ENCODE data around the gene AOC3. TPM values are rescaled to one million over a fixed set of nuclear protein-coding genes. Genes with fewer than 3 reads are reported as not detected.
"Not testable (repeated sequence)": the region's sequence is repeated elsewhere in the genome, so short reads cannot be mapped to it uniquely, and the experiment has no call there.

Gene AOC3
- total RNA-seq, 1 donor from 2014 or later, result not detected

DNA sequence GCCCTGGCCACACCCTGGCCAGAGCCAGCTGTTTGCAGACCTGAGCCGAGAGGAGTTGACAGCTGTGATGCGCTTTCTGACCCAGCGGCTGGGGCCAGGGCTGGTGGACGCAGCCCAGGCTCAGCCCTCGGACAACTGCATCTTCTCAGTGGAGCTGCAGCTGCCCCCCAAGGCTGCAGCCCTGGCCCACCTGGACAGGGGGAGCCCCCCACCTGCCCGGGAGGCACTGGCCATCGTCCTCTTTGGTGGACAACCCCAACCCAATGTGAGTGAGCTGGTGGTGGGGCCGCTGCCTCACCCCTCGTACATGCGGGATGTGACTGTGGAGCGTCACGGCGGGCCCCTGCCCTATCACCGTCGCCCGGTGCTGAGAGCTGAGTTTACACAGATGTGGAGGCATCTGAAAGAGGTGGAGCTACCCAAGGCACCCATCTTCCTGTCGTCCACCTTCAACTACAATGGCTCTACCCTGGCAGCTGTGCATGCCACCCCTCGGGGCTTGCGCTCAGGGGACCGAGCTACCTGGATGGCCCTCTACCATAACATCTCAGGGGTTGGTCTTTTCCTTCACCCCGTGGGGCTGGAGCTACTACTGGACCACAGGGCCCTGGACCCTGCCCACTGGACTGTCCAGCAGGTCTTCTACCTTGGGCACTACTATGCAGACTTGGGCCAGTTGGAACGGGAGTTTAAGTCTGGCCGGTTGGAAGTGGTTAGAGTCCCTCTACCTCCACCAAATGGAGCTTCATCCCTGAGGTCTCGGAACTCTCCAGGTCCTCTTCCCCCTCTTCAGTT is 6.0 kb upstream of the AOC3 start:
- no peak for DNase-seq (ENCODE audit: low read depth, low spot score)

DNA sequence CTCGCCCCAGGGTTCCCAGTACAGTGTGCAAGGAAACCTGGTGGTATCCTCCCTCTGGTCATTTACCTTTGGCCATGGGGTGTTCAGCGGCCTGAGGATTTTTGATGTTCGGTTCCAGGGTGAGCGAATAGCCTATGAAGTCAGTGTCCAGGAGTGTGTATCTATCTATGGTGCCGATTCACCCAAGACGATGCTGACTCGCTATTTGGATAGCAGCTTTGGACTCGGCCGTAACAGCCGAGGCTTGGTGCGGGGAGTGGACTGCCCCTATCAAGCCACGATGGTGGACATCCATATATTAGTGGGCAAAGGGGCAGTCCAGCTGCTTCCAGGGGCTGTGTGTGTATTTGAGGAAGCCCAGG is 5.5 kb upstream of the AOC3 start:
- no peak for DNase-seq (ENCODE audit: low read depth, low spot score)

DNA sequence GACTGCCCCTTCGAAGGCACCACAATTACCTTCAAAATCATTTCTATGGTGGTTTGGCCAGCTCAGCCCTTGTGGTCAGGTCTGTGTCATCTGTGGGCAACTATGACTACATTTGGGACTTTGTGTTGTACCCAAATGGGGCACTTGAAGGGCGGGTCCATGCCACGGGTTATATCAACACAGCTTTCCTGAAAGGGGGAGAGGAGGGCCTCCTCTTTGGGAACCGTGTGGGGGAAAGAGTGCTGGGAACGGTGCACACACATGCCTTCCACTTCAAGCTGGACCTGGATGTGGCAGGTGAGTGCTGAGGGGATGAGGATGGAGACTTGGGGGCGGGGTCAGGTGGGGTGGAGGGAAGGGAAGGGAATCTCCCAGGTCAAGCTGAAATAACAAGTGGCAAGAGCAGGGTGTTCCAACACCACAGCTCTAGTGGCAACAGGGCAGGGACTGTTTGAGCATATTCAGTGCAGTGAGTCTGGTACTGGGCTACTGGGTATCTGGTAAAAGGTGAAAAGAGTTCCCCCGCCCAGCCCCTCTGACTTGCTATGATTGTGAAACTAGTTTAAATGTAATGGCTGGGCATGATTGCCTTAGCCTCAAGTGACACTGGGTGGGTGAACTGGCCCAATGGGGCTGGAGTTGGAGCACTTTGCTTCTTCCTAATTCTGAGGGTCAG is 4.9 kb upstream of the AOC3 start:
- no peak for DNase-seq (ENCODE audit: low read depth, low spot score)

DNA sequence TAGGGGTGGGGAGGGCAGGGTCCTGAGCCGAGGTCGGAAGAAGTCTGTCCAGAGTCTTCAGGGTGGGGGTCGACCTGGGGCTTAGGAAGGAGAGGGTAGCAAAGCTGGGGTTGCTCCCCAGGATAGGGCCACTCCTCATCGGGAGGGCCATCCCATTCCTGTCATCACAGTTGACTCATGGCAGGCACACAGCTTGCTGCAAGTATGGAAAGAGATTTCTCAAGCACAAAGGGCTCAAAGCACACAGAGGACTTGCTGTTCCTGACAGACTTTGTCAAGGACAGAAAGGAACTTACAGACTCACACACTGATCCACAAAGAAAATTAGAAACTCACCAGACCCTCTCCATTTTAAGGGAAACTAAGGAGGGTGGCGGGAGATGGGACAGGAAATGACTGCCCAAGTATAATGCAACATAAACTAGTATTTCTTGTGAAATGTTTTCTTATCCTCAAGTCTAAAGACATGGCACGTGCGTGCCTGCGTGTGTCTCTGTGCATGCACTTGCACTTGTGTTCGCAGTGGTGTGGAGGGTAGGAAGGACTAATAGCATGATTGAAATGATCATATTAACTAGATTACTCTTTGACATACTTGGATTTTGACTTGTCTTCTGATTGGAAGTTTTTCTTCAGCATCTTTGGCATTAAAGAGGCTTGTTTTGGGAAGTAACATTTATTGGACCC is 4.3 kb upstream of the AOC3 start:
- DNase-seq (ENCODE audit: low read depth, low spot score), result no peak

DNA sequence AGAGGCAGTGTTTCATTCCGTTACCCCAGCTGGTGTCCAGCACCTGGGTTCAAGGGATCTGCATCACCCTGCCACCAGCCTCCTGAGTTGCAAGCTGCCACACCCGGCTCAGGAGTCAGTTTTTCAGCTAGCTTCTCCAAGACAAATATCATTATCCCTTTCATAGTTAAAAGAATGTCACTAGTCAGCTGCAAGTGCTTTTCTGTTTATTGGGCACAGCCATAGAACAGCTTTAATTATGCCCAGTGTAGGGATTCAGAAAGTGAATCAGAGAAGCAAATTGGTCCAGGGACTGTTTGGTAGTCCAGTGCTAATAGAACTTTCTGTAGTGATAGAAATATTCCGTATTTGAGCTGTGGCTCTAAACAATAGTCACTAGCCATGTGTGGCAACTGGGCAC is 2.9 kb upstream of the AOC3 start:
- DNase-seq (ENCODE audit: low read depth, low spot score), result no peak

DNA sequence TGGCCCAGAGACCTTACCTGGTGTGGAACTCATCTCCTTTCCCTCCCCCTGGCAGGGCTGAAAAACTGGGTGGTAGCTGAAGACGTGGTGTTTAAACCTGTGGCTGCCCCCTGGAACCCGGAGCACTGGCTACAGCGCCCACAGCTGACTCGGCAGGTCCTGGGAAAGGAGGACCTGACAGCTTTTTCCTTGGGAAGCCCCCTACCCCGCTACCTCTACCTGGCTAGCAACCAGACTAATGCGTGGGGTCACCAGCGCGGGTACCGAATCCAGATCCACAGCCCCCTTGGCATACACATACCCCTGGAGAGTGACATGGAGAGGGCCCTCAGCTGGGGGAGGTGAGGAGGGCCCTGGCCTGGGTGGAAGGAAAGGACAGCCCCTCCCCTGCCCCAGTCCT is 2.0 kb upstream of the AOC3 start:
- DNase-seq (ENCODE audit: low read depth, low spot score), result no peak

DNA sequence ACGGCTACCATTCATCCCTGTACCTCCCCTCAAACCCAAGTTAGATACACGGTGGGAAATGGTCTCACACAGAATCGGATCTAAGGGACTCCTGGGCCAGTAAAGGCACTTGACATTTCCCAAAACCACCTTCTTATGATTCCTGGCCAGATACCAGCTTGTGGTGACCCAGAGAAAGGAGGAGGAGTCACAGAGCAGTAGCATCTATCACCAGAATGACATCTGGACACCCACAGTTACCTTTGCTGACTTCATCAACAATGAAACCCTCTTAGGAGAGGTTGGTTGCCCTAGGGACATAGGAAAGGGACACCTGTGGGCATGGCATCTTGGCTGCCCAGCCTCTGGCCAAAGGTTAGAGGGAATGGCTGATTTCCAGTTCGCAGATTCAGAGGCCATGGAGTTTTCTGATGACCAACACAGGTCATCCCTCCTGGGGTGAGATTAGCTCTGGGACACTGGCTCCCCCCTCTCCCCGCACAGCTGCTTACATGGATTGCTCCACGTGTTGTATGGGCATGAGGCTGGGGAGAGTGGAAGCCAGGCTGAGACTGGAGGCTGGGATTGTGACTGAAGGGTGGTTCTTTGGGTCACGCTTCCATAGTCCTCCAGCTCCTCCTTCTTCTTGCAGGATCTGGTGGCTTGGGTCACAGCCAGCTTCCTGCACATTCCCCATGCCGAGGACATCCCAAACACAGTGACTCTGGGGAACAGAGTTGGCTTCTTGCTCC is 1.4 kb upstream of the AOC3 start:
- no peak for DNase-seq (ENCODE audit: low read depth, low spot score)

DNA sequence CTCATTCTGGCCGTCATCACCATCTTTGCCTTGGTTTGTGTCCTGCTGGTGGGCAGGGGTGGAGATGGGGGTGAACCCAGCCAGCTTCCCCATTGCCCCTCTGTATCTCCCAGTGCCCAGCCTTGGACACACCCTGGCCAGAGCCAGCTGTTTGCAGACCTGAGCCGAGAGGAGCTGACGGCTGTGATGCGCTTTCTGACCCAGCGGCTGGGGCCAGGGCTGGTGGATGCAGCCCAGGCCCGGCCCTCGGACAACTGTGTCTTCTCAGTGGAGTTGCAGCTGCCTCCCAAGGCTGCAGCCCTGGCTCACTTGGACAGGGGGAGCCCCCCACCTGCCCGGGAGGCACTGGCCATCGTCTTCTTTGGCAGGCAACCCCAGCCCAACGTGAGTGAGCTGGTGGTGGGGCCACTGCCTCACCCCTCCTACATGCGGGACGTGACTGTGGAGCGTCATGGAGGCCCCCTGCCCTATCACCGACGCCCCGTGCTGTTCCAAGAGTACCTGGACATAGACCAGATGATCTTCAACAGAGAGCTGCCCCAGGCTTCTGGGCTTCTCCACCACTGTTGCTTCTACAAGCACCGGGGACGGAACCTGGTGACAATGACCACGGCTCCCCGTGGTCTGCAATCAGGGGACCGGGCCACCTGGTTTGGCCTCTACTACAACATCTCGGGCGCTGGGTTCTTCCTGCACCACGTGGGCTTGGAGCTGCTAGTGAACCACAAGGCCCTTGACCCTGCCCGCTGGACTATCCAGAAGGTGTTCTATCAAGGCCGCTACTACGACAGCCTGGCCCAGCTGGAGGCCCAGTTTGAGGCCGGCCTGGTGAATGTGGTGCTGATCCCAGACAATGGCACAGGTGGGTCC is 607 bp downstream of the AOC3 start:
- not testable (repeated sequence) for DNase-seq (ENCODE audit: low read depth, low spot score)

DNA sequence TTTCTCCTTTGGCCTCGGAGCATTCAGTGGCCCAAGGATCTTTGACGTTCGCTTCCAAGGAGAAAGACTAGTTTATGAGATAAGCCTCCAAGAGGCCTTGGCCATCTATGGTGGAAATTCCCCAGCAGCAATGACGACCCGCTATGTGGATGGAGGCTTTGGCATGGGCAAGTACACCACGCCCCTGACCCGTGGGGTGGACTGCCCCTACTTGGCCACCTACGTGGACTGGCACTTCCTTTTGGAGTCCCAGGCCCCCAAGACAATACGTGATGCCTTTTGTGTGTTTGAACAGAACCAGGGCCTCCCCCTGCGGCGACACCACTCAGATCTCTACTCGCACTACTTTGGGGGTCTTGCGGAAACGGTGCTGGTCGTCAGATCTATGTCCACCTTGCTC is 1.4 kb downstream of the AOC3 start:
- no peak for DNase-seq (ENCODE audit: low read depth, low spot score)

DNA sequence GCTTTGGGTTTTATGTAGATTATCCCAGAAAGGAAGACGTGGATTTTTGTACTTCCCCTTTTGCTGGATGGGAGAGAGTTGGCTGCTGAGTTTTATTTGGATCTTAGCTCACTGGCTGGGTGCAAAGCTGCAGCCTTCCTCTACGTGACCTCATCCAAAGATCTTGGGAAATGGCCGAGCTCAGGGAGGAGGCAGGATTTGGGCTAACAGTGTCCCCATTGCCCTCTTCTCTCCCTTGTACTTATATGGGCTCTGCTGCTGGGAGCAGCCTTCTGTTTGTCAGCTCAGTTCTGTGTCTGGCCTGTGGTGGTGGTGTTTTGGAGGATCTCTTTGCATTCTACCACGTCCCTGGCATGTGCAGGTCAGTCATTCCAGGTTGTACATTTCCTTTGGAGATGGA is 2.0 kb downstream of the AOC3 start:
- no peak for DNase-seq (ENCODE audit: low read depth, low spot score)

DNA sequence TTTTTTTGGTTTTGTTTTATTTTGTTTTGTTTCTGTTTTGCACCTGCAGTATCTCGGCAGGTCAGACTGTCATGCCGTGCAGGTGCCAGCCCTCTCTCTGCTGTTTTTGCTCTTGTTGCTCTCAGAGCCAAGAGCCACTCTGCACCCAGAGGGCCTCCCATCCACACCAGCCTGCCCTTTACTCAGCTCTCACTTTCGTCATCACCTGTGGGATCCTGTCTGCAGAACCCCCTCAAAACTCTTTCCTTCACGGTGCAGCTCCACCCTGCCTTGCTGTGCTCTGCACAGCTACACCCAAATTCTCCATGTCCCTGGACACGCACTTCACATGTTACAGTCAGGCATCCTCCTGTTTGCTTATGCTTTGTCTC is 2.6 kb downstream of the AOC3 start:
- no peak for DNase-seq (ENCODE audit: low read depth, low spot score)

DNA sequence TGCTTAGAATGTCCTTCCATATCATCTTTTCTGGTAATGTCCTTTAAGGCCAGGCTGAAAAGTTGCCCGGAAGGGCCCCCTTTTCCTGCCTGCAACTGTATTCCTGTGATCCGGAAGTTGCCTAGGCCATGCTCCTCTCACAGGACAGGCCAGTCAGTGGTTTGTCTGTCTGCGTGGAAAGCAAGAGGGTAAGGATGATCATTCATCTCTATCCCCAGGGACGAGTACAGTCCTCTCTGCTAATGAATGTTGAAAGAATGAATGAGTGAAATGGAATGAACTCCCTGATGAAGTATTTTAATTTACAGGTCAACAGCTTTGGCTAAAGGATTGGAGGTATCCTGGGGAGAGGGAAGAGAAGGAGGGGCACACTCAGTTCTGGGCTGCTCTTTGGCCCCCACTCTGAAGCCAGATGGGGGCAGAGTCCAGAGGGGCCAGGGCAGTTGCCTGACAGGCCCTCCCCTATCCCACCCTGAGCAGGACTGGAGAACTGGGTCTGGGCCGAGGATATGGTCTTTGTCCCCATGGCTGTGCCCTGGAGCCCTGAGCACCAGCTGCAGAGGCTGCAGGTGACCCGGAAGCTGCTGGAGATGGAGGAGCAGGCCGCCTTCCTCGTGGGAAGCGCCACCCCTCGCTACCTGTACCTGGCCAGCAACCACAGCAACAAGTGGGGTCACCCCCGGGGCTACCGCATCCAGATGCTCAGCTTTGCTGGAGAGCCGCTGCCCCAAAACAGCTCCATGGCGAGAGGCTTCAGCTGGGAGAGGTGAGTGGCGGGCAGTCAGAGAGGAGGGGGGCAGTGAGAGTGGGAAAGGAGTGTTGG is 3.2 kb downstream of the AOC3 start:
- no peak for DNase-seq (ENCODE audit: low read depth, low spot score)

DNA sequence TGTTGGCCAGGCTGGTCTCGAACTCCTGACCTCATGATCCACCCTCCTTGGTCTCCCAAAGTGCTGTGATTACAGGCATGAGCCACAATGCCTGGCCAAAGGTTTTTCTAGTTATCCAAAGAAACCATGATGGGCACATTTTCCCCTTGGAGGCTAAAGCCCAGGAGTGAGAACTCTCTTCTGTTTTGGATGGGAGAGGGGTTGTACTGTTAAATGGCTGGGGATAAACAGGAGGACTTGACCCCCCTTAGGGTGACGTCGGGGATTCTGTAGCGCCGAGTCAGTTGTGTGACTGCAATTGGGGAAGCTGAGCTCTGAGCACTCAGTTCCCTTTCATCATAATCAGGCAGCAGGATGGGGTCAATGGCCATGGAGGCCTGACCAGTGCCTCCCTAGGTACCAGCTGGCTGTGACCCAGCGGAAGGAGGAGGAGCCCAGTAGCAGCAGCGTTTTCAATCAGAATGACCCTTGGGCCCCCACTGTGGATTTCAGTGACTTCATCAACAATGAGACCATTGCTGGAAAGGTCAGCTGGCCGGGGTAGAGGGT is 4.1 kb downstream of the AOC3 start:
- DNase-seq (ENCODE audit: low read depth, low spot score), result no peak

DNA sequence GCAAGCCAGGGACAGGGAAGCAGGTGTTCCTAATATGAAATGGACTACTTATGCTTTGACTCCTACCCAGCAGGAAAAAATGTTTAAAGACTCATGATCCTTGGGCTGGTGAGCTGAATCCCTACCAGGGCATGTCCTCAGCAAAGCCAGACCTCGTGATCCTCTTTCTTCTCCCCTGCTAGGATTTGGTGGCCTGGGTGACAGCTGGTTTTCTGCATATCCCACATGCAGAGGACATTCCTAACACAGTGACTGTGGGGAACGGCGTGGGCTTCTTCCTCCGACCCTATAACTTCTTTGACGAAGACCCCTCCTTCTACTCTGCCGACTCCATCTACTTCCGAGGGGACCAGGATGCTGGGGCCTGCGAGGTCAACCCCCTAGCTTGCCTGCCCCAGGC is 5.1 kb downstream of the AOC3 start:
- not testable (repeated sequence) for DNase-seq (ENCODE audit: low read depth, low spot score)

DNA sequence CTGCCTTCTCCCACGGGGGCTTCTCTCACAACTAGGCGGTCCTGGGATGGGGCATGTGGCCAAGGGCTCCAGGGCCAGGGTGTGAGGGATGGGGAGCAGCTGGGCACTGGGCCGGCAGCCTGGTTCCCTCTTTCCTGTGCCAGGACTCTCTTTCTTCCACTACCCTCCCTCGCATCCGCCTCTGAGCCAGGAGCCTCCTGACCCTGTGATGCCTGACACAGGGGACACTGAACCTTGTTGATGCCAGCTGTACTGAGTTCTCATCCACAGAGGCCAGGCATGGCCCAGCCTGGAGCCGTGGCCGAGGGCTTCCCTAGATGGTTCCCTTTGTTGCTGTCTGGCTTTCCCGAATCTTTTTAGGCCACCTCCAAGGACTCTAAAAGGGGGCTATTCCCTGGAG is 5.5 kb downstream of the AOC3 start:
- DNase-seq (ENCODE audit: low read depth, low spot score), result not testable (repeated sequence)

DNA sequence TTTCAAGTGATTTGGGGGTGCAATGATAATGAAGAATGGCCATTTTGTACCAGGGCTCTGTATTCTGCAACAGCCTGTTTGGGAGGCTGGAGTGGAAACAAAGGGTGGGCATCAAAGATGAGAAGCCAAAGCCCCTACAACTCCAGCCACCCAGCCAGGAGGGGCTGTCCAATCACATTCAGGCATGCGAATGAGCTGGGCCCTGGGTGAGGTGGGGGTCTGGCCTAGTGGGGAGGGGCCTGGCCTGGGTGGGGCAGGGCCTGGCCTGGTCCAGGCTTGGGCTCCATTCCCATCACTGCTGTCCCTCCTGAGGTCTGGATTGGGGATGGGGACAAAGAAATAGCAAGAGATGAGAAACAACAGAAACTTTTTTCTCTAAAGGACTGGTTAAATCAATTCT is 6.4 kb downstream of the AOC3 start:
- no peak for DNase-seq (ENCODE audit: low read depth, low spot score)

DNA sequence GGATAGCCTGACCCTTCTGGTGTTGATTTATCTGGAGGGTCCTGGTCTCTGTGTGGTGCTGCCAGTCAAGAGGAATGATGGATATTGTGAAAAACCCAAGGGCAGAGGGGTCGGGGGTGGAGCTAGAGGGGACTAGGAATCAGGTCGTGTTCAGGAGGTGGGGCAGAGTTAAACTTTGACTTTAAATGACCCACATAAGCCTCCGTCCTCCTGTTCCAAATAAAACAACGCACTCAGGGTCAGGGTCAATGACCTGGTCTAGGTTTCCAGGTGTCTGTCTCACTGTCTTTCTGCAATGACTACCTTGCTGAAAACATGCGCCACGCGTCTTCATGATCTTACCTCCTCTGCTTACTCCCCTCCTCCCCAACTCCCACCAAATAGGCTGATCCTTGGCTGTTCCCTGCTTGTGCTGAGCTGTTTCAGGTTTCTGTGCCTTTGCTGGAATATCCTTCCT is 14.7 kb downstream of the AOC3 start:
- no peak for DNase-seq (ENCODE audit: low read depth, low spot score)

DNA sequence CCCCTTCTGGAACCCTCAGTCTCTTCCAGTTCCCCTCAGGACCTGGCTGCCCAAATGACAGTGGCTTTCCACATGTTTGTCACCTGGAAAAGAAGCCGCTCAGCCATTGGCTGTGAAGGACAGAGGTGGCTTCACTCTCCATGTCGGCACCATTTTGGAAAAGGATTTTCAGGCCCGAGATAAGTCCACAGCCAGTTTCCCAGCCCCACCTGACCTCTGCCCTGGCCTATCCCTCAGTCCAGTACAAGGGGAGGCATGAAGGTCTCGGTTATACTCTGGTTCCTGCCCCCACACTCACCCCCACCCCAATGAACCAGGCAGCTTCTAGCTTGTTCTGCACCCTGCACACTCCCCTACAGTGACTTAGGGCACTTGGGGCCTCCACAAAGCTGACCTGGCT is 15.2 kb downstream of the AOC3 start:
- DNase-seq (ENCODE audit: low read depth, low spot score), result no peak

DNA sequence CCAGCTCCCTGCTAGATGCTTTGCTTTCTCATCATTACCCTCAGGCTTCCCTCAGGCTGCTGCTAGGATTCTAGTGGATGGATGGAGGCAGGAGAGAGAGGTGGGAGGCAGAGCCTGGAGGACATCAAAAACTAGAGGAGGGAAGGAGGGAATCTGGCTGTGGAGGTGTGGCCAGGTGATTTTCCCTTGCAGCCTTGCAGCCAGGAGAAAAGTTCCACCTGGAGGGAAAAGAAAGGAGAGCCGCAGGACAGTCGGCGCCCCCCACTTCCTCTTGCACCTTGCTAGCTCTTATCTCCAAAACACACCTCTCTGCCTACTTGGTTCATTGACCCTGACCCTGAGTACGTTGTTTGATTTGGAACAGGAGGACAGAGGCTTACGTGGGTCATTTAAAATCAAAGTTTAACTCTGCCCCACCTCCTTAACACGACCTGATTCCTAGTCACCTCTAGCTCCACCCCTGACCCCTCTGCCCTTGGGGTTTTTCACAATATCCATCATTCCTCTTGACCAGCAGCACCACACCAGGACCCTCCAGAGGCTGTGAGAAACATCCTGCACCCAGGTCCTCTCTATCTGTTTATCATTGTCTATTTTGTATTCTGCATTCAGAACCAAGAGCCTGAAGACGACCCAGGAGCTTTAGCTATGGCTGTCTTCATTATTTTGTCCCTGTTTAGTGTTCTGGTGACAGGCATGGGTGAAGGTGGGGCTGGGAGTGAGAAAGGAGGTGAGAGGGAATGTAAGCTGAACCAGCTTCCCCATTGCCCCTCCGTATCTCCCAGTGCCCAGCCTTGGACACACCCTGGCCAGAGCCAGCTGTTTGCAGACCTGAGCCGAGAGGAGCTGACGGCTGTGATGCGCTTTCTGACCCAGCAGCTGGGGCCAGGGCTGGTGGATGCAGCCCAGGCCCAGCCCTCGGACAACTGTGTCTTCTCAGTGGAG is 15.9 kb downstream of the AOC3 start:
- DNase-seq (ENCODE audit: low read depth, low spot score), result no peak

Data from pulmonary artery endothelial cell (primary cell).